NOMO-1 treated with DMSO at 0.1 percent for 48 hours (cell line): ENCODE results near the gene STRIP2.
A peak's percentile ranks its signal among the peaks of the same experiment; 100 is the strongest.

ENCODE experiments used
- DNase-seq: peaks from one replicate; lab custom pipeline; 2025; ENCODE audit not compliant: unreplicated experiment; lab: John Stamatoyannopoulos, UW

The STRIP2 gene

DNA sequence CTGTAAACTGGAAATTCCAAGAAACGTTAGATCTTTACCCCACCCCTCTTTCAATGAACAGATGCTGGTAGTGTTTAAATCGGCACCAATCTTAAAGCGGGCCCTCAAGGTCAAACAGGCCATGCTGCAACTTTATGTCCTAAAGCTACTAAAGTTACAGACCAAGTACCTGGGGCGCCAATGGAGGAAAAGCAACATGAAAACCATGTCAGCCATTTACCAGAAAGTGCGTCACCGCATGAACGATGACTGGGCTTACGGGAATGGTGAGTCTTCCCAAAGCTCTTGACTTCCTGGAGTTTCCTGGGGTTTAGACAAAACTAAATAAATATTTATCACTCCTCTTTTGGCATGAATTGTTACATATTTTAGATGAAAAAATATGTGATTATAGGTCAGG, 48.5 kb downstream of the STRIP2 start:
- no peak for DNase-seq

DNA sequence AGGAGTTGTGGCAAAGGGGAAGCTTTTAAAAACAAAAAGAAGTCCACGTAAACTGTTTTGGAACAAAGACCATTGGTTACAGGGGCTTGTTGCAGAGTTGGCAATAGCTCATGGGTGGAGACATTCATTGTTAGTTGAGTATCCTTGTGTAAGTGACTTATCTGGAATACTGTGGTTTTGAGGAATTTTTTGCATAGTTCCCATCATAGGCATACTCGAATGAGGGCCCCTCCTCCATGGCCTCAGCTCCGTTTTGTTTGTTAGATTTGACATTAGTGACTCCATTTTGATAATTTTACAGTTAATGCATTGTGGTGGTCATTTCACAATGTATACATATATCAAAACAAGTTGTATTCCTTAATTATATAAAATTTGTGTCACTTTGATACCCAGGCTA, 55.3 kb downstream of the STRIP2 start:
- DNase-seq = no peak

DNA sequence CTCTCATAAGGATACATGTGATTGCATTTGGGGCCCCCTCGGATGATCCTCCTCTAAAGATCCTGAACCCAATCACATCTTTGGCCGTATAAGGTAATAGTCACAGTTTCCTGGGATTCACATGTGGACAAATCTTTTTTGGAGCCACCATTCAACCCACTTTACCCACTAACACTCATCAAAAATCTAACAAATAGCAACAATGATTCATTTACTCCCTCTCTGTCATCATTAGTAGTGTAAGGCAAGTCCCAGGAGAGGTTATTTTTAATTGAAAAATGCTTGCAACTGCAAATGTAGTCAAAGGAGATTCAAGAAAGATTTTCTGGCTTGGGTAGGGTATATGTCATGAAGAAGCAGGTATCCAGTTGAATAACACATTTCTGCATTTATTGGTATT, 58.2 kb downstream of the STRIP2 start:
- DNase-seq = no peak

DNA sequence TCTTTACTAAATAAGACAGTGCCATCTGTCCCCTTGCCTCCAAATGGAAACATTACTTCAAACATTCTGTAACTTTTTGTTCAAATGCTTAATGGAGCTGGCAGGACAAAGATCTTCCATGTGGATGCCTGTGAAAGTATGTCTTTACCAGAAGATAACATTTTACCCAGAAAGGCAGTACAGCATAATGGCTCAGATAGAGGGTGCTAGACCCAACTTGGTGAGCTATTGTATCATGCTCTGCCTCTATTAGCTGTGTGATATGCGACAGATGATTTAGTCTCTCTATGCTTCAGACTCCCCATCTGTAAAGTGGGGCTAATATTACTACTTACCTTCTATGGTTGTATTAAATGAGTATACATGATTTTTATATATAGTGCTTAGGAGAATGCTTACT, 59.3 kb downstream of the STRIP2 start:
- no peak for DNase-seq

DNA sequence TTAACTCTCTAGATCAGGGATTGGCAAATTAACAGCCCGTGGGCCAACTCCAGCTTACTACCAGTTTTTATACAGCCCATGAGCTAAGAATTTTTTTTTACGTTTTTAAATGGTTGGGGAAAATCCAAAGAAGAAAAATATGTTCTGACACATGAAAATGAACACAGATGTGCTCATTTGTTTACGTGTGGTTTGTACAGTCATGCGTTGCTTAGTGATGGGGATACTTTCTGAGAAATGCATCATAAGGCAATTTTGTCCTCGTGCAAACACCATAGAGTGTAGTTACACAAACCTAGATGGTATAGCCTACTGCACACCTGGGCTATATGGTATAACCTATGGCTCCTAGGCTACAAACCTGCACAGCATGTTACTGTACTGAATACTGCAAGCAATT, 59.8 kb downstream of the STRIP2 start:
- no peak for DNase-seq

DNA sequence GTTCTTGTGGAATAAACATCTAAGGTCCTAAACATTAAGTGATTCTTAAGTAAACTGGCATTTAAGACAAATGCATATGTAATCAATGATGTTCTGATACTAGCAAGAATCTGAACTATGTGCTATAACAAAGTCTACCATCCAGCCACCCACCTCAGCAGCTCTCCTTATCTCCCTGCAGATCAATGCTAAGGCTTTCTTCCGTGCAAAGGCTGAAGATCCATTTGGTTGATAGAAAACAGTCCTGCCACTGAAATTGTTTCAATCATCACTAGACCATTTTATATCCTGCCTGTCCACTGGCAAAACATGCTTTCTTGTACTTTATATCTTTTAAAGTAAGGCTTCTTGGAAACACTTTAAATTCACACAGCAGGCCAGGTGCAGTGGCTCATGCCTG, 61.8 kb downstream of the STRIP2 start:
- DNase-seq = no peak

DNA sequence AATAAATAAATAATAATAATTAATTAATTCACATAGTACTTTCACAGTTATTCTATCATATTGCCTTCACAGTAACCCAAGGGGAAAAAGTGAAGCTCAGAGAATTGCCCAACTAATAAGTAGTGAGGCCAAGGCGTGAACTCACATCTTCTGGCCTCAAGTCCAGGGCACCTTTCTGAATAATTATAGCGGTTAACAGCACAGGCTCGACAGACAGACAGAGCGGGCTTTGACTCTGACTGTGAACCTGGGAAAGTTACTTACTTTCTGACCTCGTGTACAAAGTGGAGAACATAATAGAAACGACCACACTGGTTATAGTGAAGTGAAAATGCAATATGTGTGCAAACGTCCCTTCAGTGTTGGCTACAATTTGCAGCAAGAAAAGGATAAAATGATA, 62.4 kb downstream of the STRIP2 start:
- DNase-seq = no peak

DNA sequence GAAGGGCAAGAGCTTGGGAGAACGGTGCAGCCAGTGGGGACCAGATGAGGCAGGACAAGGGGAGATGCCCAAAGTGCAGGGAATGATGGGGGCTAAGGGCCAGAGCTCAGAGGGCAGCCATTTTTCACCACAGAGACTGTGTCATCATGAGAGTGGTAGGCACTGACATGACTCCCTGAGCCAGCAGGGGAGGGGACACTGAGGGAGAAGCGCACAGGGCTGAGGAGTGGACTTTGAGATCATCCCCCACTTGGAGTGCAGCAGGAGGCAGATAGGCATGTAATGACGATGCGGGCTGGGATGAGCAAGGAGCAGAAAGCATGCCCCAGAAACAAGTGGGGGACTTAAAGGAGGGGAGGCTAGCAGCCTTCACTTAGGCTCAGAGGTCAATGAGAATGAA, 62.9 kb downstream of the STRIP2 start:
- no peak for DNase-seq

DNA sequence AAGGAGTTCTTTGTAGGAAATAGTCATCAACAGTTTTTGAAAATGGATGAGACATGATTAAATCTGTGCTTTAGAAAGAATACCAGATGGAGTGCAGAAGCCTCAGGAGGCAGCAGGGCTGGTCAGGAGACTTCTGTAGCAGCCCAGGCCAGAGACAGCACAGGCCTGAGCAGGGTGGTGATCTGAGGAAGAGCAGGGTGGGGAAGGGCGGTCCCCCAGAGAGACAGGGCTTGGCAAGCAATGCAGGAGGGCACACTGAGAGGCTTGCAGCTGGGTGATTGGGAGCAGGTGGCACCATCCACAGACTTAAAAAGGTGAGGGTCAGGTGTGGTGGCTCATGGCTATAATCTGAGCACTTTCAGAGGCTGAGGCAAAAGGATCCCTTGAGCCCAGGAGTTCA, 63.8 kb downstream of the STRIP2 start:
- no peak for DNase-seq

DNA sequence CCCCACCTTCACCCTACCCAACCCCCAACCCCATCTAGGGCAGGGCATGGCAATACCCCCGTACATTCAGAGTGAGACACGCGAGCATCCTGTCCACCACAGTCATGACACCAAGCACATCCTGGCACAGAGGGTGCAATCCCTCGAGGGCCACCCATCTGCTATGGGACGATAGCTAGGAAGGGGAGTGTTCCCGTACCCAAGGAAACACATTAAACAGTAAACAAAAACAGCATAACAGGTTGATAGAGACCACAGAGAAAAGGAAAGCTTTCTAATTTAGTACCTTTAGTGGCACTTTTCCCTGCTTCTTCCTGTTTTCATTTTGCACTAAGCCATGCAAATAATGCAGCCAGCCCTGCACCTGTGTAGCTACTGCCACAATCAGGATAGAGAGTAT, 65.8 kb downstream of the STRIP2 start:
- DNase-seq = no peak

DNA sequence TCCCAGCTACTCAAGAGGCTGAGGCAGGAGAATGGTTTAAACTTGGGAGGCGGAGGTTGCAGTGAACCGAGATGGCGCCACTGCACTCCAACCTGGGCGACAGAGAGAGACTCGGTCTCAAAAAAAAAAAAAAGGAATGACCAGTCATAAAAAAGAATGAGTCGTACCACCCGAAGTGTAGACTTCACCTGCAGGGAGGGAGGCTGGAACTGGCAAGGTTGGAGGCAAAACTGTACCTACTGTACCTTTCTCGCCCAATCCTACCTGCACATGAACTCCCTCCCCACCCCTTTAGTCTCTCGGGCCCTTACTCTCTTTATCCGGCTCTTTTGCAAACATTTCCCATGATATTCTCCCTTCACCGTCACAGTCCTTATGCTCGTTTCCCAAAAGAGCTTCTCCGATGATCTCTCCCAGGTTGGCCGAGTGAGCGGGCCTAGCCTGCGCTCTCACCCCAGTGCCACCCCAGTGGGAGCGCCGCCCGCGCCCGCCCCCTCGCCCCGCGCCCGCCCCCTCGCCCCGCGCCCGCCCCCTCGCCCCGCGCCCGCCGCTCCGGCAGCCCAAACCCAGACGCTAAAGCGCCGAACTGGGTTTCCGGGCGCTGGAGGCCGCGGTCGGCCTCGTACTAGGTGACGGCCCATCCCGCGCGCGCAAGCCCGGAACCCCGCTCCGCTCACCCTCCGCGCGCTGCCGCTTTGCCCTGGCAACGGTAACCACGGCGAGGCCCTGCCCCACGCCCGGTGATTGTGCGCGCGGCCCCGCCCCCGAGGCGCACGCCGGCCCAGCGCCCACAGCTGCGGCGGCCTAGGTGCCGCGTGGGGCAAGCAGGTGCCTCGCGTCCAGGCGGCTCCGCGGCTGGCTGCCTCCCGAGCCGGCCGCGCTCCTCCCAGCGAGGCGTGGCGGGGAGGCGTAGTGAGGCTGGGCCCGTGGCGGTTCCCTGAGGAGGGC, 67.8 kb downstream of the STRIP2 start, which contains the start of gene SMKR1:
Gene SMKR1 (plus strand): TSS at position 772 of the 948 bp plus-strand sequence. CDS start 294 bp downstream, outside the sequence.
- peak; percentile 28 for DNase-seq

DNA sequence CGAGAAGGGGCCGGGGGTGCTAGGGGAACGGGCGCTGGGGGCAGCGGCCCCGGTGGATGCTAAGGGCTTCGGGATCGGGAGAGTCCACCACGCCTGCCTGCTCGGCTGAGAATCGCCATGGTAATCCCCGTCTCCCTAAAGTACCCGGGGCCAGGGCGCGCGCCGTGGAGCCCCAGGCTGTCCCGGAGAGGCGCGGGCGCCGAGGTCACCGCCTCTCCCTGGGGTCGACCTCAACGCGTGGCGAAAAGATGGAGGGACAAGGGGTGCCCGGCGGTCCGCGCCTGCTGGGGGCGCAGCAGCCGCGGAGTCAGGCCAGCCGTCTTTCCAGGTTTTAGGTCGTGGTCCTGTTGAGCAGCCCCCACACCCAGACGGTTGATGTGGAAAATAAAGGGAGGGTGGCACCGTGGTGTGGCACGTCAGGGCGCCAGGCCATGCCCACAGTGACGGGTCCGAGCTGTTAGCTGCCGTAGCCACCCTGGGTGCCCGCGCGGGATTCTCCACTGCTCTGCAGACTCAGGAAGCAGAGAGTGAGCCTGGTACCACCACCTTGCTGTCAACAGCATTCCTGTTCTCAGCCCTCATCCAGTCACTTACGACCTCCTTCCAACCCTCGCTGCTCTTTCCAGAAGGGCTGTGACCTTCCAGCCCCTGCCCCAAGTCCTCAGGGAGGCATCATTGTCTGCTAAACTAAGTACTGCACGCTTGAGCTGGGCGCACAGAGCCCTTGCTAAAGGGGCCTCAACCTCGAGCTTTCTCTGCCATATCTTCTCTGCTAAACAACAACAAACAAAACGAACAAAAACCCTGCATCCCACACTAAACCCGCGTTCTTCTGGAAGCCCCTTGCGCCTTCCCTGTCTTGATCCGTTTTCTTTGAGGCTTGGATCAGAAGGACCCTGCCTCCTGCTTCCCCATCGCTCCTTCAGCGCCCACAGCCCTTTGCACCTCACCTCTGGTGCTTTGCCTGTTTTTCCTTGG, 68.8 kb downstream of the STRIP2 start:
- DNase-seq = no peak

DNA sequence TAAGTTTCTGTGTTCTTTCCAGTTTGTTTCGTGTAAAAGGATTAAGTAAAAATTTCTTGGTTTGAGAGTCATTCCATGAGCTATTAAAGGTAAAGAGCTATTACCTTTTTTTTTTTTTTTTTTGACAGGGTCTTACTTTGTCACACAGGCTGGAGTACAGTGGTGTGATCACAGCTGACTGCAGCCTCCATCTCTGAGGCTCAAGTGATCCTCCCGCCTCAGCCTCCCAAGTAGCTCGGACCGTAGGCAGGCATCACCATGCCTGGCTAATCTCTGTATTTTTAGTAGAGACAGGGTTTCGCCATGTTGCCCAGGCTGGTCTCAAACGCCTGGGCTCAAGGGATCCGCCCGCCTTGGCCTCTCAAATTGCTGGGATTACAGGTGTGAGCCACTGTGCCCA, 69.5 kb downstream of the STRIP2 start:
- no peak for DNase-seq

DNA sequence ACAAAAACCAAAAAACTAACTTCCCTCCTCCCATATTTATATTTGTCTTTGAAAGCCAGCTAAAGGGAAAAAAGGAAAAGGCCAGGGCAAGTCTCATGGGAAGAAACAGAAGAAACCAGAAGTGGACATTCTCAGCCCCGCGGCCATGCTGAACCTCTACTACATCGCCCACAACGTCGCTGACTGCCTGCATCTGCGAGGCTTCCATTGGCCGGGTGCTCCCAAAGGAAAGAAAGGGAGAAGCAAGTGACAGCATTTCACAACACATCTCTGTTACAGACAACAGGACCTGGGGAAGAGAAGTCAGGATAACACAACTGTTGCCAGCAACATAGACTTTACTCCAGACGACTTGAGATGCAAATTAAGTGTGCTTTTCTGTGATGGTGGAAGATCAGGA, 78.0 kb downstream of the STRIP2 start:
- no peak for DNase-seq

DNA sequence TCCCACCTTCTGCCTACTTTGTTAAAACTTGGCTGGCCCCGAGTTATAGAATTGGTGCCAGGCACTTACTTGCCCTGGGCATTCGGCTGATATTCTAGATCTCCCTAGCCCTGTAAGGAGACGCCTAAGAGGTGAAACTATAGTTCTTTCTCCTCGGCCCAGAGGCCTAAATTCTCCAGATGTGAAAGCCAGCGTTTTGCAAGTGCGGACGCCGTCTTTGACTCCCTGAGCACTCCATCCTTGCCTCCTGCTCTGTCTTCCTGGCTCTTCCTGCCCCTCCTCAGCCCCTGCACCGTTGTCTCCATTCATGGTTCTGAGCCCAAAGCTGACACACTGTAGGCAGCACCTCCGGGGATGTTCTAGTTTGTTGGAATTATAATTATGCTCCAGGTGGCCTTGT, 79.3 kb downstream of the STRIP2 start:
- DNase-seq = no peak

DNA sequence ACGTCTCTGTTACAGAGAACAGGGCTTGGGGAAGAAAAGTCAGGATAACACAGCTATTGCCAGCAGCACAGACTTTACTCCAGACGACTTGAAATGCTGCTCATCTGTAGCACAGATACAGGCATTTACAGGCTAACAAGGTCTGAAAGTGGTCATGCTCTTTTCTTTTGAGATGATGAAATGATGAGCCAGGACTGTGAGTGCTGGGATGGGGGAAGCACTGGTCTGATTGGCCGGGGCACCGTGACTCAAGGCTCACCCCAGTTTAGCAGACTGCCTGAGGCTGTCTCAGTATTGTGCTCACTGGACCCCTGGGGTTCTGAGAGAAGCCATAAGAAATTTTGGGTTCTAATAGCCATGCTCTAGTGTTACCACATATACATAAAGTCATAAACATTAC, 80.5 kb downstream of the STRIP2 start:
- DNase-seq = no peak

DNA sequence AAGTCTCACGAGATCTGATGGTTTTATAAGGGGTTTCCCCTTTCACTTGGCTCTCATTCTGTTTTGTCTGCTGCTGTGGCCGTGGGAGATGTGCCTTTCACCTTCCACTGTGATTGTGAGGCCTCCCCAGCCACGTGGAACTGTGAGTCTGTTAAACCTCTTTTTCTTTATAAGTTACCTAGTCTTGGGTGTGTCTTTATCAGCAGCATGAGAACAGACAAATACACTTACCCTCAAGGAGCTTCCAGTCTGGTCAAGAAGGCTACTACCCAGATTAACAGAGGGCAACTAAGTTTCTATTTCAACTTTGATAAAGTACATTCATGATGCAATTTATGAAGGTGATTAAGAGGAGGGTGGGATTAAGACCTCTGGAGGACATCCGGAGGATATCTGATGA, 81.1 kb downstream of the STRIP2 start:
- DNase-seq = no peak

DNA sequence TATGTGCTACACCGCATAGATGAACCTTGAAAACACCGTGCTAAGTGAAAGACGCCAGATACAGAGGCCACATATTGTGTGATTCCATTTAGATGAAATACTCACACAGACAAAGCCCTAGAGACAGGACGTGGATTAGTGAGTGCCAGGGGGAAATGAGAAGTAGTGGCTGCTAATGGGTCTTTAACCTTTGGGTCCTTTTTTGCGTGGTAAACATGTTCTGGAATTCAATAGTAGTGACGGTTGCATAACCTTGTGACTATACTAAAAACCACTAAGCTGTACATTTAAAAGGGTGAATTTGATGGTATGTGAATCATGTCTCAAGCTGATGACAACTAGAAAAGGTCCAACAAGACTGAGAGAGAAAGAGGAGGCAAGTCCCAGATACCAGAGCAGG, 83.7 kb downstream of the STRIP2 start:
- no peak for DNase-seq

DNA sequence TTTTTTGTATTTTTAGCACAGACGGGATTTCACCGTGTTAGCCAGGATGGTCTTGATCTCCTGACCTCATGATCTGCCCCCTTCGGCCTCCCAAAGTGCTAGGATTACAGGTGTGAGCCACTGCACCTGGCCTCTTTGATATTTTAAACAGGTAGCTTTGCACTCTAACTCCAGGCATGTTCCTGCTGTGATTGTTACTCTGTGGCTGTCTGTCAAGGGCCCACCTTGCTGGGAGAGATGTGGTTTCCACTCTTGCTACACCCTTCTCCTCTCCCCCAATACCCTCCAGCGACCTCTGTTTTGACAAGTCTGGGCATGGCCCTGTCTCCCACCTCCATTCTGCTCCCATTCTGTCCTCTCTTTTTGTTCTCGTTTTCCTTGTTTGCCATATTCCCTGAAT, 85.2 kb downstream of the STRIP2 start:
- DNase-seq = no peak

DNA sequence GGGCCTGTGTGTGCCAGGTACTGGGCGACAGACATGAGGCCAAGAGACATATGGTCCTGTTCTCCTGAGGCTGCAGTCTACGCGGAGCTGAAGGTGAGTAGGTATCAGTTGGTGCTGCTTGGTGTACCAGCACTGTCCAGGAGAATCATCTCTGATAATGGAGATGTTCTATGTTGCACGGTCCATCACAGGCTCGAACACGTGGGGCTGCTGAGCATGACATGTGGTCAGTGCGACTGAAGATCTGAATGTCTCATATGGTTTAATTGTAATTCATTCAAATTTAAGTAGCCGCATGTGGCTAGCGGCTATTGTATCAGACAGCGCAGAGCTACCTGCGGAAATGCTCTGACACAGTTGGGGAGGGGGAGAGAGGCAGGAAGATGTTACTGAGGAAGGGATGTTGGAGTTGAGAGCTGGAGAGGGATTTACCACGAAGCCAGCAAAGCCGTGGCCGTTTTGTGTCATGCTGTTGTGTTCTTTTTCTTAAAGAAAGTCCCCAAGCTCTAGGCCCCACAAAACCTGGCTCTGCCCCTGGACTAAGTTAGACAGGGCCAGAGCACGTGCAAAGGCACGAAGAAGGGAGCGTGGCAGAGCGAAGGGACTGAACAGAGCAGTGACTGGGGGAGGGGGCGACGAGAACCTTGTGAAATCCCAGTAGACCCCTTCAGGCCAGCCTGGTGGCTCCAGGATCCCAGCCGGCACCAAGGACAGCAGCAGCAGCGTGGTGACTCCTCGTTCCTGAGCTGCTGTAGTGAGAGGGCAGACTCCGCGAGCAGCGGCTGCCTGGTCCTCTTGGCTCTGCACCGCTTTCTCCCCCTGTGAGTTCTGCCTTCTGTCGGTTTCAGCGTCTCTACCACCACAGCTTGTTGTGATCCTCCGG, 88.1 kb downstream of the STRIP2 start:
- no peak for DNase-seq

DNA sequence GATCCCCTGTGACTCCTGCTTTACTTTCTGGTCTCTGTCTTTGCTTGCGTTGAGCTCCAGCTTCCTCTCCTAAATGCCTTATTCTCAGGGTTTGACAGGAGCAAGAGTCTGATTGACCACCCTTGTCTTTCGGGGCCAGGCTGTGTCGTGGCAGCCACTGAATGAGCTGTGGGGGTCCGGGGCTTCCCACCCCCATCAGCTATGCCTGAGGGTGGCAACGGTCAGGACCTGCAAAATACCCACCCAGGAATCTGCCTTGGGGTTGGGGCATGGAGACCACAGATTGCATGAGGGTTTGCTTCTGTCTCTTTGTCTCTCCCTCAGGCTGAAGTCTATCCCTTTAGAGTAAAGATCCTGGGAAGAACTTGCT, 88.7 kb downstream of the STRIP2 start:
- DNase-seq = no peak
